Measurements from ENCODE around the gene DAW1.
"Not testable (repeated sequence)": the region's sequence is repeated elsewhere in the genome, so short reads cannot be mapped to it uniquely, and the experiment has no call there.

Gene DAW1, protein sequence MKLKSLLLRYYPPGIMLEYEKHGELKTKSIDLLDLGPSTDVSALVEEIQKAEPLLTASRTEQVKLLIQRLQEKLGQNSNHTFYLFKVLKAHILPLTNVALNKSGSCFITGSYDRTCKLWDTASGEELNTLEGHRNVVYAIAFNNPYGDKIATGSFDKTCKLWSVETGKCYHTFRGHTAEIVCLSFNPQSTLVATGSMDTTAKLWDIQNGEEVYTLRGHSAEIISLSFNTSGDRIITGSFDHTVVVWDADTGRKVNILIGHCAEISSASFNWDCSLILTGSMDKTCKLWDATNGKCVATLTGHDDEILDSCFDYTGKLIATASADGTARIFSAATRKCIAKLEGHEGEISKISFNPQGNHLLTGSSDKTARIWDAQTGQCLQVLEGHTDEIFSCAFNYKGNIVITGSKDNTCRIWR

DNA sequence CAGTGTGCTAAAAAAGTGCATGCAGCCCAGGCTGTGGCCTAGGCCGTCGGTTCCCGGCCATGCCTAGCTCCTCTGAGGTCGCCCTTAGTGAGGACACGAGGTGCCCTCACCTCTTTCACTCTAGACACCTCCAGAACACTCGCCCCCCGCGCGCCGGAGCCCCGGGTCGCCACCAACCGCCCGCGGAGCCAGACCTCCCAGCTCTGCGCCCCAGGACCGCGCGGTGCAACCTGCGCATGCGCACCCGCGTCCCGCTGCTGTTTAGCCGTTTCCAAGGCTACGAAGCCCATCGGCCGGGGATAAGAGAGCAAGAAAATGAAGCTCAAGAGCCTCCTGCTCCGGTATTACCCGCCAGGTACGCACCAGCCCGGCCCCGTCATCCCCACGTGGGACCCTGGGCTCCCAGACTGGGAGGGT lies at the start of gene DAW1:
Gene DAW1 (plus strand): TSS at position 257 of the 417 bp plus-strand sequence. CDS start 59 bp downstream, at position 316.
- FAIRE-seq (no peak), DNase-seq (ENCODE audit: insufficient read length, low spot score) (no peak)

DNA sequence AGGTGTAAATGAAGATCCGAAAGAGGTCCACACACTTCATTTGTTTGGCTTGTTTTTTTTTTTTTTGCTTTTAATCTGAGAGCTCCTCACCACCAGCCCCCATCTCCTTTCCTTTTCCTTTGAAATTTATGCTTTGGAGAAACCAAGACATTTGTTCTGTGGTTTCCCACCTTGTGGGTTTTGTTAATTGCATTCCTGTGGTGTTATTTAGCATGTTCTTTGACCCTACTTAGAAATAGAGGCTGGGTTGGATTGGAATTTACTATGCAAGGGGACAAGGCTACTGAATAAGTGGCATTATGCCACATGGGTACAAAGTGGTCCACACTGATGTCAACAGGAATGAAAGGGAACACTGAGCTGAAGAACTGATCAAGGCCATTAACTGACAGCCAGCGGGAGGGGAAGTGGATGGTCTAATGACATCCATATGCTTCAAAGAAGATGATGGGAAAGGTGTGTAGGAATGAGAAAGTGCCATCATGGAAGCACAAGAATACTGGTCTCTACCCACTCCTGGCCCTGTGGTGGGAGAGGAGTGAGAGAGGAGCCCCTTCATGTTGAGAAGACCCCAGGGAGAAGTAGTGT lies 48.9 kb upstream of the DAW1 start:
- DNase-seq (ENCODE audit: insufficient read length, low spot score) (no peak), FAIRE-seq (no peak)

DNA sequence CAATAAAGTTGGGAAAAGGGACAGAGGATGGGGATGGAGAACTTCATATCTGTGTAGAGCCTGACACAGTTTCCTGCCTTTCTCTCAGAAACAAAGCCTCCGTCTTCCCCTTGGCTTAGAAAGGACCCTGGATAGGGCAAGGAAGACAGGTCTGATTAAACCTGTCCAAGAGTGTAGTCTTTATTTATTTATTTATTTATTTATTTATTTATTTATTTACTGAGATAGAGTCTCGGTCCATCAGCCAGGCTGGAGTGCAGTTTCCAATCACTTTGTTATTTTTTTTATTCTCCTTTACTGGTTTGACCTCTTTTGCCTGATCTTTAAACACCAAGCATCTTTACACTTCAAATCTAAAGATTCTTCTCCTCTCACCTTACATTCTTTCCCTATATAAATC lies 47.5 kb upstream of the DAW1 start:
- FAIRE-seq (no peak), DNase-seq (ENCODE audit: insufficient read length, low spot score) (no peak)

DNA sequence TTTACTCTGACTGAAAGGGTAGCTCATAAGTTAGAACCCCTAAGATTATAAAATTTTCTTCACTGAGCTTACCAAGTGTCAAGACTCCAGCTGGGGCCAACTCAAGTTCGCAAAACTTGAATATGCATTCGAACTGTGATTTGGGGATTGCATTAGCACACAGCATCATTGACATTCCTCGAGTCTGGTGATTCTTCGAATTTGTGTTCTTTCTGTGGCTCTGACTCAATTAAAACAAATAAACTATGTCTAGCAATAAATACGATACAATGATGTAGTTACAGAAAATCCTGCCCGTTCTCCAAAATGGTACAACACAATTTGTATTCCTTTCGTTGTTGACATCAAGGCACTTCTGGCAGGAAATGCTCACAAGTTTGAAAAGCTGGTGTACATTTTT lies 46.7 kb upstream of the DAW1 start:
- no peak for FAIRE-seq

DNA sequence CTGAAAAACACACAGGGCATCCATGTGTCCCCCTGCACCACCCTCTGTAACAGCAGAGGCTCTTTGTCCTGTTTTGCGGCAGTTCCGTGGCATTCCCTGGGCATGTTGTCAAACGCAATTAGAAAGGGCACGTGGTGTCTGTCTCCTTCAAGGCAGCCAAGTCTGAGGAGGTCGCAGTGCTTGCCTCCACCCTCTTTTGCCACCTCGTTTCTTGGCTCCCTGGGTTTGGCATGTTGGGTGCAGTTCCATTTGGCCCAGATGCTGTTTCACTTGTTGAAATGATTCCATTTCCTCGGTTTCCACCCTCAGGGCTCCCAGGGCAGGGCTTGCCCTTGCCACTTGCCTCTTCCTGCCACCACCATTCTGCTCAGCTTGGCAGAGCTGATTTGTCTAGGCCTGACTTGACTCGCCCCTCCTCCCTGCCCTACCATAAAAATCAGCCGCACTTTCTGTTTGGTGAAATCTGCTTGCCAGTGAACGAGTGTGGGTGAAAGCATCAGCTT lies 45.4 kb upstream of the DAW1 start:
- DNase-seq (ENCODE audit: insufficient read length, low spot score) (no peak), FAIRE-seq (no peak)

More for the DNA sequence above, 46.7 kb upstream of the DAW1 start:
- DNase-seq (ENCODE audit: insufficient read length, low spot score), result no peak

DNA sequence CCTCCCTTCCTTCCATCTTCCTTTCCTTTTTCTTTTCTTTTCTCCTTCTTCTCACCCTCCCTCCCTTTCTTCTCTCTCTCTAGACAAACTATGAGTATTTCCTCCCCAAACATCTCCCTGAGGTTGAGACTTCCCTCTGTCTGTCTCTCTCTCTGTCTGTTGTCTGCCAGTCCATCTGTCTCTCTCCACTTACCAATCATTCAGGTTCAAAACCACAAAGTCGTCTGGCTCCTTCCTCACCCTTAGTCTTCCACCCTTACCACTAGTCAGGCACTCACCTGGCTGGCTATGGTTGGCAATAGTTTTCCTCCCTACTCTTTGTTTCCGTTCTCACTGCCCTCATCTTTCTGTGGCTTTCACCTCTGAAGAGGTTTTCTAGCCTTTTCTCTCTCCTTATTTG lies 44.9 kb upstream of the DAW1 start:
- FAIRE-seq, result no peak
- no peak for DNase-seq (ENCODE audit: insufficient read length, low spot score)

DNA sequence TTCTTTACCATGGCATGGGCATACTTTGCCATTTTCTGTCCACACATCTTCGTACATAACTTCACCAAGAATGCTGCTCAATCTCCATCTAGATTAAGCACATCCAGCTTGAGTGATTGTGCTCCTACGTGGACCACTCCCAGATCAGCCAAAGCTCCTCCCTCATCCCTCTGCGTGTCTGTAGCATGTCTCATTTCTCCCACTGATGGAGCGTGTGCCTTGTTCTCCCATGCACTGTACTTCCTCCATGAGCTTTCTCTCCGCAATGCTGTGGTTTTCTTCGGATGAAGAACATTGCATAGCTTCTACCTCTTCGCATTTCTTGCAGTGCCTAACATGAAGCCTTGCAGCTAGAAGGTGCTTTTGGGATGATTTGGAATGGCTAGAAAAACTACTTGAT lies 44.3 kb upstream of the DAW1 start:
- DNase-seq (ENCODE audit: insufficient read length, low spot score), result no peak
- FAIRE-seq, result no peak

DNA sequence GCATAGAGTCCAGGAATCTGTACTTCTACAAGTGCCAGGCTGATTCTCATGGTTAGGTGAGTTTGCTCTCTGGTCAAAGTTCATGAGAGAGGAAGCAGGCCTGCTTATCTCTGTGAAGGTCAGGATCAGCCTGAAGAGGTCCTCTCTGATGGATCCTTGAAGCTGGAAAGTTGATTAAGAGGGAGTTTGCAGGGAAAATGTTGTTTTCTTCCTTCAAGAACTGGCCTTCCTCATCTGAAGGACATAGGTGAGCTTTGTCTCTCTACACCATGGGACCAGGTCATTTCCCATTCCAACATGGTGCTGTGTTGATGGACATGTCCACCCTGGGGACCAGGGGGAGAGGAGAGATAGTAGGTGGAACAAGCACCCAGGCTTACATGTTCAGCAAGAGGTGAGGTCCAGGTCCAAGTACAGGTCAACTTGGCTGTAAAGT lies 42.9 kb upstream of the DAW1 start:
- DNase-seq (ENCODE audit: insufficient read length, low spot score) (no peak), FAIRE-seq (no peak)

DNA sequence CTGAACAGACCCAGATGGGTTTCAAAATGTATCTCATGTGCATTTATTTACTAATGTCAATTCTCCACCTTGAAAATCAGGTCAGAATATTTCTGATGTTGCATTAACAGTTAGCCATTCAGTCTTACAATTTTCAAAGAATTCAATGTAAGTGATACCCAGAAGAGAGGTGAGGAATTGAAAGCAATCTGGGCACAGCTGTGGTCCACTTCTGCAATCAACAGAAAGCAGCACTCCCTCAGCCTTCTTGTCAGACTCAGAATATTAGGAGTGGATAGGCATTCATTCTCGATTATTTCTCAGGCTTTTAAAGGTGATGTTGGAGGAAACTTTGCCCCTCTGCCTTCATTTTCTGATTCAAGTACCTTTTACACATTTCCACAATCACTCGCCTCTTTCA lies 42.1 kb upstream of the DAW1 start:
- DNase-seq (ENCODE audit: insufficient read length, low spot score), result no peak

DNA sequence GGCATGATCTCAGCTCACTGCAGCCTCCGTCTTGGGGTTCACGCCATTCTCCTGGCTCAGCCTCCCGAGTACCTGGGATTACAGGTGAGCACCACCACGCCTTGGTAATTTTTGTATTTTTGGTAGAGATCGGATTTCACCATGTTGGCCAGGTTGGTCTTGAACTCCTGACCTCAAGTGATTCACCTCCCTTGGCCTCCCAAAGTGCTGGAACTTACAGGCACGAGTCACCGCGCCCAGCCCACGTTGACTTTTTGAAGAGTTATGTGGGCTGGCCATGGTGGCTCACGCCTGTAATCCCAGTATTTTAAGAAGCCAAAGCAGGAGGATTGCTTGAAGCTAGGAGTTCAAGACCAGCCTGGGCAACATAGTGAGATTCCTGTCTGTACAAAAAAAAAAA lies 37.0 kb upstream of the DAW1 start:
- FAIRE-seq (no peak), DNase-seq (ENCODE audit: insufficient read length, low spot score) (no peak)

More for the DNA sequence above, 42.1 kb upstream of the DAW1 start:
- no peak for FAIRE-seq

DNA sequence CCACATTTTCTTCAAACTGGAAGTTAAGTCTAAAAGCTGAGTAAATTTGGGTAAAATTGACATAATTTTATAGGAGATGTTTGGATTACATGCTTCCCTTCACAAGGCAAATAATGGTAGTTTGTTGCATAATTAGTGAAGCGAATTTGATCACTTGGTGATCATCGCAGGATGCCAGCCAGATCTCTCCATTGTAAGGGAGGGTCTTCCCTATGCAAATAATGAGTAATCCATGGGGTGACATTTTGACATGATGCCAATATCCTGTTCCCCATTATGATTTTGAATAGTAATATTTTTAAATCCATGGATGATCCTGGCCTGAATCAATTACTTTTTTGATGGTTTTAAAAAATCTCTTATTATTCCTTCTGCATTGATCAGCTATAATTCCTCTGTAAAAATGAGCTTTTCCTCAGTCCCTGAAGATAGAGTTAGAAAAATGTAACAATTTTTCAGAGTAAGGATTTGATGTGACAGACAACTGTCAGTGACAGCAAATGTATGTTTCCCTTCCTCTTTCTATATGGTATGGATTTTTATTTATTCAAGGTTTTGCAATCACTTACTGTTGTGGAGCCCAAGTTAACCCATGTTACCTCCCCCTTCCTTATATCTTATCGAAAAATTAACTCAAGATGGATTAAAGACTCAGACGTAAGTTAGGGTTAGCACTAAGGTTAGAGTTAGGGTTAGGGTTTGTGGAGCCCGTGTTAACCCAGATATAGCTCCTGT lies 36.3 kb upstream of the DAW1 start:
- no peak for DNase-seq (ENCODE audit: insufficient read length, low spot score)
- no peak for FAIRE-seq

DNA sequence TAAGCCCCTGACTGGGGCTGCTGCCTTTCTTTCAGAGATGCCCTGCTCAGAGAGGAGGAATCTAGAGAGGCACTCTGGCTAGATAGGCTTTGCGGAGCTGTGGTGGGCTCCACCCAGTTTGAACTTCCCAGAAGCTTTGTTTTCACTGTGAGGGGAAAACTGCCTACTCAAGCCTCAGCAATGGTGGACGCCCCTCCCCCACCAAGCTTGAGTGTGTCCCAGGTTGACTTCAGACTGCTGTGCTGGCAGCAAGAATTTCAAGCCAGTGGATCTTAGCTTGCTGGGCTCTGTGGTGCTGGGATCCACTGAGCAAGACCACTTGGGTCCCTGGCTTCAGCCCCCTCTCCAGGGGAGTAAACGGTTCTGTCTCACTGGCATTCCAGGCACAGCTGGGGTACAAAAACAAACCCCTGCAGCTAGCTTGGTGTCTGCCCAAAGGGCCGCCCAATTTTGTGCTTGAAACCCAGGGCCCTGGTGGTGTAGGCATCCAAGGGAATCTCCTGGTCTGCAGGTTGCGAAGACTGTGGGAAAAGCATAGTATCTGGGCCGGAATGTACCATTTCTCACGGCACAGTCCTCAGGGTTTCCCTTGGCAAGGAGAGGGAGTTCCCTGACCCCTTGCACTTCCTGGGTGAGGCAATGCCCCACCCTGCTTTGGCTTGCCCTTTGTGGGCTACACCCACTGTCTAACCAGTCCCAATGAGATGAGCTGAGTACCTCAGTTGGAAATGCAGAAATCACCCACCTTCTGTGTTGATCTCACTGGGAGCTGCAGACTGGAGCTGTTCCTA lies 31.9 kb upstream of the DAW1 start:
- not testable (repeated sequence) for DNase-seq (ENCODE audit: insufficient read length, low spot score); FAIRE-seq

DNA sequence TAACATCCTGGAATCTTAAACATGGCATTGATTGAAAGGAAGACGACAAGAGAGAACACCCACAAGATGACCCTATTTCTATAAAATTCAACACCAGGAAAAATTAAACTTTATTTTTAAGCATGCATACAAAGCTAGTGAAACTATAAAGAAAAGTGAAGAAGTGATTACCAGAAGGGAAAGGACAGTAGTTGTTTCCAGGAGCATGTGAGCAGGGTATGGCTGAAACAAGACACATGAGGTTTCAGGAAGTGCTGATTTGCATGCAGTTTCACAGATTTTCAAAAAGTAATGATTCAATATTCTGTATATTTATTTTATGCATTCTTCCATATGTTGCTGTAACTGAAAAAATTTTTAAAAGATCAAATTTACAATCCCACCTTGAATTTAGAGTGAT lies 24.6 kb upstream of the DAW1 start:
- DNase-seq (ENCODE audit: insufficient read length, low spot score) (no peak), FAIRE-seq (no peak)

DNA sequence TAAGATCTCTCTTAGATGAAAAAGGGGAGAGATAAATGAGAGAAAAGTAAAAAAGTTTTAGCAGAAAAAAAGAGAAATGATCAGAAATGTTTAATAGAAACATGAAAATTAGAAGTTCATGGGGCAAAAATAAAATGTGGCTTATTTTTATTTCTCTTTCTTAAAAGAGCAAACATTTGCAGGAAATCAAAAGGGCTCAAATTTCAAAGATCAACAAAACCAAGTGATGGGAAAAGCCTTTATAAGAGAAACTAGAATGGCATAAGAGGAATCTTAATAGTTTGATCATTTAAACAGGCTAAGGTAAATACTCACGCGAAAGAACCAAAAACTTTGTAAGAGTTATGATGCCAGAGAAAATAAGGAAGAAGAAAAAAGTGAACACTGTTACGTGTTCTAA lies 23.3 kb upstream of the DAW1 start:
- DNase-seq (ENCODE audit: insufficient read length, low spot score) (no peak), FAIRE-seq (no peak)

DNA sequence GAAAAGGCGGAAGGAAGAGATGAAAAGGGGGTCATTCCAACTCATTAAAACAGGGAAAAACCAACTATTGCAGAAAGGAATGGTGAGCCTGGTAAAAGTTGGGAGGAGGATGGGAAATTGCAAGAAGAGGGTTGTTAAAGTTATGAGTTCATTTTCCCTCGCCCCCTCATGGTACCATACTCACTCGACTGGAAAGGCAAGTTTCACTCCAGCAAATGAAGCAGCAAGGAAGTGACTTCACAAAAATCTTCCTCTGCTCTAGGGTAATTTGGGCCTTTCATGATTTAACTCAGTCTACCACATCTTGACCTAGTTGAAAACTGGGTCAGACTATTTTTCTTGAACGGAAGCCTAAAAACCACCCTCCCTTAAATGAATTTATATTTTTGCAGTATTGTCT lies 22.8 kb upstream of the DAW1 start:
- DNase-seq (ENCODE audit: insufficient read length, low spot score), result no peak
- no peak for FAIRE-seq

DNA sequence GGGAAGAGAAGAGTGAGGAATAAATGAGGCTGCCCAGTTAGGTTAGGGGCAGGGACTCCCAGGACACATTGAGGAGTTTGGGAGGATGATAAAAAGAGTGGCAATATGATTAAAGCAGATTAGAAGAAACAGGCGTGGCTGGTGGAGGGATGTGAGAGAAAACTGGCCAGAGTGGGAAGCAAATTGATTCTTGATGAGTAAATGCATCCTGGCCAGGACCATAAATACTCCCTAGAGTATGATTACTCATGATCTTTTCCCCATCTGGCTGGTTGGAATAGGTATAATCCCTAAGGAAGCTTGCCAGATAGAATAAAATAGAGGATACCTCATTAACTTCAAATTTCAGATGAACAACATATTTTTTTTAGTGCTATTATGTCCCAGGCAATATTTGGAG lies 21.5 kb upstream of the DAW1 start:
- FAIRE-seq, result no peak

DNA sequence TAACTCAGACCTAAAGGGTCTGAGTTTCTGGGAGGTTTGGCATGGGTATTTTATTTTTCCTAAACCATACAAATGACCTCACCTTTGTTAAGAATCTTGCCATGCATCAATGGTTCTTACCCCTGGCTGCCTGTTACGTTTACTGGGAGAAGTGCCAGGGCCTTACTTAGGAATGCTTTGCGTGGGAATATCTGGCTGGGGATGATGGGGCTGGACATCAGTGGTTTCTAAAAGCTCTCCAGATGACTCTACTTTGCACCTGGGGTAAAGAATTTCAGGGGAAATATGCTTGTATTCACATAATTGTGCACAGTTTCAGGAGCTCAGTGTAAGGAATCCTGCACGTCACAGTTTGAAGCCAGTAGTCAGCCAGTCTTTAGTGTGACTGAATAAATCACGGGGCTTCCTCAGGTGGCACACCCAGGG lies 18.2 kb upstream of the DAW1 start:
- FAIRE-seq, result no peak
- no peak for DNase-seq (ENCODE audit: insufficient read length, low spot score)

More for the DNA sequence above, 21.5 kb upstream of the DAW1 start:
- DNase-seq (ENCODE audit: insufficient read length, low spot score), result no peak

DNA sequence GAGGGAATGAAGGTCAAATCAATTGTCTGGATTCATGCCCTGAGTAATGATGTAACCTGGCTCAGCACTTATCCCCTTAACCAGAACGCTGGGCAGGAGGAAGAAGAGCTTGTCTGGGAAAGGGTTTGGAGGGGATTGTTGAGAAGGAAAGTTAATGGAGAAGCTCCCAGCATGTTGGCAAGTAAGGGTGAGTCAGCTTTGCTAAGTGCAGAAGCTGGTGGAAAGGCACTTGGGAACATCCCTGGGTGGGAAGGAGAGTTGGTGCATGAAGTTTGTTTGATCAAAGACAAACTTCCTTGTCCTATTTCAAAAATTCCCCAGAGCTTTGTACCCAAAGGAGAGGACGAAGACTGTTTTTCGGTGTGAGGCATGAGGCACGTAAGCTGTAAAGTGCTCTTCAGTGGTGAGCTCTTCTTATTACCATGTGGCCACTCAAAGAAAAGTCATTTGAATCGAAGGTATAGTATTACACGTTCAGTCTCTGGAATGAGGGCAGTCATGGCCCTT lies 17.6 kb upstream of the DAW1 start:
- FAIRE-seq (no peak), DNase-seq (ENCODE audit: insufficient read length, low spot score) (no peak)

DNA sequence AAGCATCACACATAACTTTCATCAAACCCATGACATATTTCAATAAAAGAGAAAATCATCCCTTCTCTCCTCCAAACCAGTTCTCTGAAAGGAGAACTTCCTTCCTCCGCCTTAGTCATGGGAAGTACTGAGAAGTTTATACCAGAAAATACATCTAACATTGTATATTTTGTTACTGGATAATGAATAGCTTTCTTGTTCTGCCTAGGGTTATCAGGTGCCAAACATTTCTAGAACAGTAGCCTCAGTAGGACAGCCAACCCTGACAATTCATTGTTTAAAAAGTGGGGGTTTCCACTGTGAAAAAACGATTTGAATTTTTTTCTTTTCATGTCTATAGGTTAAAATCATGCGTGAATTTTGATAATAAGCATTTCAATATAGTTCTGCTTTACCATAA lies 16.0 kb upstream of the DAW1 start:
- FAIRE-seq (no peak), DNase-seq (ENCODE audit: insufficient read length, low spot score) (no peak)

DNA sequence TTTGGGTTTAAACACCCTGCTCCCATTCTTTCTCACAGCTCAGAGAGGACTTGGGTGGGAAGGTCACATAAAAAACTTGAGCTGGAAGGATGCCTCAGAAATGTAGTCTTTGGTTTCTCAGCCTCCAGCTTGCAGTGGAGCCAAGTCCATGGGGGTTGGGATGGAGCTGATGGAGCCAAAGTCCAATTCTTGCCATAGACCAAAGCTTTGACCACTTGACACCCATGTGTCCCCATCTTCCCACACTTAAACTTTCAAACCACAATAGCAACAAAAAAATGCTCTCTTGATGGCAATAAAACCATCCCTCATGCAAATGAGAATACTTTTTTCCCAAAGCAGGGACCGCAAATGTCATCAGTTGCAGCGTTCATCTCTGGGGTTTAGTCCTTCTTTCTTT lies 14.7 kb upstream of the DAW1 start:
- FAIRE-seq, result no peak
- DNase-seq (ENCODE audit: insufficient read length, low spot score), result no peak

Measured in GM19239 (cell line).